Body of pancreas (tissue), 4 donors: ENCODE measurements around the gene SNRPD3.
"Not testable (repeated sequence)": the region's sequence is repeated elsewhere in the genome, so short reads cannot be mapped to it uniquely, and the experiment has no call there.

Experiments
- CTCF ChIP-seq, 7 experiments: fragments of 450-650 bp in 4 of 7; fragments of 200-600 bp in 3 of 7; sonication (generic) in 3 of 7; IDR thresholded peaks; one replicate each; pipeline ENCODE4 v1.5.1; 2016 to 2019; ENCODE audit warnings: antibody characterized with exemption in 7 of 7
- POLR2A ChIP-seq, 3 donors: fragments of 450-650 bp; IDR thresholded peaks; one replicate each; pipeline ENCODE4 v1.6.1; 2016; ENCODE audit warnings: antibody characterized with exemption in 3 of 3, mild to moderate bottlenecking in 2 of 3

- TF ChIP-seq CTCF, POLR2A (IDR thresholded peaks at IDR 0.05): not testable (repeated sequence)
These were observed 65.4 kb downstream of the SNRPD3 start for GRCh38 chr22:24621244-24621643.
